ENCODE data around the gene ADARB1. TPM values are rescaled to one million over a fixed set of nuclear protein-coding genes. Genes with fewer than 3 reads are reported as not detected.

Gene ADARB1
- total and polyA plus RNA-seq, 9 of the 15 experiments (the other 6 are each of a cell fraction or from before 2014, with no cell fraction given) = 6.7 to 16.0 (median 8.3) TPM

DNA sequence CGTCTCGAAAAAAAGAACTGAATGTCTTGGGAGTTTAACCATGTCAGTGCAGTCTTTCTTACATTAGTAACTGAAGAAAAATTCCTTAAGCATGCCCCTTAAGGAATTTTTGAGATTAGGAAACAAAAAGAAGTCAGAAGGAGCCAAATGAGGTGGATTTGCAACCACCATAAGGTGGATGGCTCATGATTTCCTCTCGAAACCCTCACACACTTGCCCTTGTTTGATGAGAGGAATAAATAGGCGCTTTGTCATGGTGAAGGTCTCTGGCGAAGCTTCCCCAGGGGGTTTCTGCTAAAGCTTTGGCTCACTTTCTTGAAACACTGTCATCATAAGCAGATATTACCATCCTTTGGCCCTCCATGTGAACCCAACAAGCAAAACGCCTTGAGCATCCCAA lies 145.1 kb downstream of the ADARB1 start:
- 31% methylated on average over 6 of the region's 6 CpGs for WGBS (ENCODE audit: insufficient coverage, low coverage, missing lambda C conversion rate)

More for the DNA sequence above, 145.1 kb downstream of the ADARB1 start:
- Histone ChIP-seq H3K27ac (ENCODE audit: extremely low read depth, low read depth, low read length) (no peak overlapping the region), H3K4me2 (ENCODE audit: insufficient read depth, low read length) (no peak overlapping the region), H3K27me3 (ENCODE audit: control insufficient read depth in 2 of 2, insufficient read depth in 2 of 2, low read length in 2 of 2) (0 out of 5 replicates have a peak, but pooled peaks cover 0 to 5% of the 10 kb centered on the region in 2 experiments), H2AFZ (ENCODE audit: low read depth, low read length) (no peak overlapping the region), H3K9me1 (ENCODE audit: control insufficient read depth, insufficient read depth, low read length) (no peaks in the 10 kb centered on the region), H3K79me2 (ENCODE audit: control insufficient read depth, insufficient read depth, low read length) (no peaks in the 10 kb centered on the region), H3K9me3 (replicated peaks; ENCODE audit: control insufficient read depth, insufficient read depth, low read depth, low read length) (no peaks in the 10 kb centered on the region), H3K4me3 (no peak overlapping the region), H3K4me1 (replicated peaks in 1 of 2; ENCODE audit: control insufficient read depth in 2 of 2, insufficient read depth in 2 of 2, low read length in 2 of 2) (peaks cover 0 to 10% of the 10 kb centered on the region in 2 experiments; a peak in 1 of 5 replicates), H3K9ac (ENCODE audit: insufficient read depth in 1 of 2, low read depth in 2 of 2, low read length in 2 of 2) (no peak overlapping the region), H4K20me1 (replicated peaks; ENCODE audit: control insufficient read depth, insufficient read depth, low read length) (0 out of 2 replicates have a peak, but pooled peaks cover 4% of the 10 kb centered on the region), H3K36me3 (ENCODE audit: control insufficient read depth, insufficient read depth, low read length) (no peaks in the 10 kb centered on the region)
- ATAC-seq (no peak), FAIRE-seq (no peak), DNase-seq (ENCODE audit: extremely low read depth in 1 of 4, low spot score in 3 of 4) (no peak)
- no peak for TF ChIP-seq EZH2 (IDR thresholded peaks at IDR 0.05; ENCODE audit: borderline replicate concordance, low read depth, low read length)
- no peak for TF ChIP-seq ZNF384 (IDR thresholded peaks at IDR 0.05; ENCODE audit: low read depth, low read length)
- TF ChIP-seq, protein P1, sequence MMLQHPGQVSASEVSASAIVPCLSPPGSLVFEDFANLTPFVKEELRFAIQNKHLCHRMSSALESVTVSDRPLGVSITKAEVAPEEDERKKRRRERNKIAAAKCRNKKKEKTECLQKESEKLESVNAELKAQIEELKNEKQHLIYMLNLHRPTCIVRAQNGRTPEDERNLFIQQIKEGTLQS (IDR thresholded peaks at IDR 0.05) = no peak
- TF ChIP-seq, protein P1 (CRISPR knock-in tag; conservative IDR thresholded peaks at IDR 0.05) = no peak
- TF ChIP-seq SETDB1 (IDR thresholded peaks at IDR 0.05; ENCODE audit: low read length) = no peak
- no peak for TF ChIP-seq LARP7 (IDR thresholded peaks at IDR 0.05)
- no peak for TF ChIP-seq GATAD2B (IDR thresholded peaks at IDR 0.05; ENCODE audit: borderline replicate concordance)
- TF ChIP-seq, protein P2, sequence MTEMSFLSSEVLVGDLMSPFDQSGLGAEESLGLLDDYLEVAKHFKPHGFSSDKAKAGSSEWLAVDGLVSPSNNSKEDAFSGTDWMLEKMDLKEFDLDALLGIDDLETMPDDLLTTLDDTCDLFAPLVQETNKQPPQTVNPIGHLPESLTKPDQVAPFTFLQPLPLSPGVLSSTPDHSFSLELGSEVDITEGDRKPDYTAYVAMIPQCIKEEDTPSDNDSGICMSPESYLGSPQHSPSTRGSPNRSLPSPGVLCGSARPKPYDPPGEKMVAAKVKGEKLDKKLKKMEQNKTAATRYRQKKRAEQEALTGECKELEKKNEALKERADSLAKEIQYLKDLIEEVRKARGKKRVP (CRISPR knock-in tag; IDR thresholded peaks at IDR 0.05) = no peak
- TF ChIP-seq MCM2 (IDR thresholded peaks at IDR 0.05; ENCODE audit: low read depth) = no peak
- no peak for TF ChIP-seq ZNF316 (IDR thresholded peaks at IDR 0.05)
- no peak for TF ChIP-seq ZNF318 (IDR thresholded peaks at IDR 0.05; ENCODE audit: borderline replicate concordance in 1 of 2, low read depth in 1 of 2)
- TF ChIP-seq, protein P3, sequence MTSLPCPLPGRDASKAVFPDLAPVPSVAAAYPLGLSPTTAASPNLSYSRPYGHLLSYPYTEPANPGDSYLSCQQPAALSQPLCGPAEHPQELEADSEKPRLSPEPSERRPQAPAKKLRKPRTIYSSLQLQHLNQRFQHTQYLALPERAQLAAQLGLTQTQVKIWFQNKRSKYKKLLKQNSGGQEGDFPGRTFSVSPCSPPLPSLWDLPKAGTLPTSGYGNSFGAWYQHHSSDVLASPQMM (CRISPR knock-in tag; IDR thresholded peaks at IDR 0.05) = no peak
- intact Hi-C loops (cut with micrococcal nuclease) = no loop called here
- ChIA-PET CTCF (ENCODE audit: low intra/inter-chr PET ratio) (no interaction called here), POLR2A (no interaction called here)
- in situ Hi-C loops (cut with MboI) = no loop called here
- BruUV-seq (replicated peaks) = no TSS peak

Measured in K562 (cell line).